ENCODE measurements around the gene SPAG16. TPM values are rescaled to one million over a fixed set of nuclear protein-coding genes. Genes with fewer than 3 reads are reported as not detected.

The SPAG16 gene
- total RNA-seq, 4 donors from 2014 or later: 1.2 to 30.8 (median 16.2) TPM

GRCh38 chr2:214320211-214320610, 1035.9 kb downstream of the SPAG16 start:
- TF ChIP-seq POLR2AphosphoS5 (IDR thresholded peaks at IDR 0.05) (no peak), POLR2A (IDR thresholded peaks at IDR 0.05) (no peak), EP300 (IDR thresholded peaks at IDR 0.05; ENCODE audit: low read depth) (no peak), CTCF (IDR thresholded peaks at IDR 0.05) (no peak)
- H3K9me3 ChIP-seq: no peaks in the 10 kb centered on the region
- no peak for DNase-seq
- H3K27ac ChIP-seq: no peak overlapping the region
- no peaks in the 10 kb centered on the region for H3K36me3 ChIP-seq
- H3K4me1 ChIP-seq: no peaks in the 10 kb centered on the region
- no peak overlapping the region for H3K4me3 ChIP-seq
- intact Hi-C loops (cut with DNase I; ENCODE audit: low total_unique reads): no loop called here
- H3K27me3 ChIP-seq: no peaks in the 10 kb centered on the region
- in situ Hi-C loops (cut with MboI; ENCODE audit: low pct_ligation_motif_present in 1 of 4, low pct_unique_long_range_greater_than_20kb in 1 of 4, low sequenced_read_pairs in 3 of 4): no loop called here

- DNase-seq: no peak
- no peaks in the 10 kb centered on the region for H3K27me3 ChIP-seq
- TF ChIP-seq EP300 (IDR thresholded peaks at IDR 0.05; ENCODE audit: low read depth): no peak
- no peak for TF ChIP-seq CTCF (IDR thresholded peaks at IDR 0.05)
- no peak for TF ChIP-seq POLR2A (IDR thresholded peaks at IDR 0.05)
- no peak for TF ChIP-seq POLR2AphosphoS5 (IDR thresholded peaks at IDR 0.05)
- H3K4me3 ChIP-seq: no peak overlapping the region
- in situ Hi-C loops (cut with MboI; ENCODE audit: low pct_ligation_motif_present in 1 of 4, low pct_unique_long_range_greater_than_20kb in 1 of 4, low sequenced_read_pairs in 3 of 4) (no loop called here), intact Hi-C loops (cut with DNase I; ENCODE audit: low total_unique reads) (no loop called here)
- H3K27ac ChIP-seq: no peak overlapping the region
- no peaks in the 10 kb centered on the region for H3K36me3 ChIP-seq
- H3K9me3 ChIP-seq: no peaks in the 10 kb centered on the region
- WGBS, 2 donors (ENCODE audit: low coverage in 1 of 2): 78% methylated on average over 3 of the region's 3 CpGs
- no peaks in the 10 kb centered on the region for H3K4me1 ChIP-seq
Measured at GRCh38 chr2:214322662-214323061, 1038.4 kb downstream of the SPAG16 start.

- in situ Hi-C loops (cut with MboI; ENCODE audit: low pct_ligation_motif_present in 1 of 4, low pct_unique_long_range_greater_than_20kb in 1 of 4, low sequenced_read_pairs in 3 of 4): no loop called here
Measured at GRCh38 chr2:214325404-214325803, 1041.1 kb downstream of the SPAG16 start.

GRCh38 chr2:214328941-214329340, 1044.7 kb downstream of the SPAG16 start:
- no peak overlapping the region for H3K27ac ChIP-seq
- H3K4me3 ChIP-seq: no peak overlapping the region
- TF ChIP-seq CTCF (IDR thresholded peaks at IDR 0.05) (no peak), EP300 (IDR thresholded peaks at IDR 0.05; ENCODE audit: low read depth) (no peak), POLR2AphosphoS5 (IDR thresholded peaks at IDR 0.05) (no peak), POLR2A (IDR thresholded peaks at IDR 0.05) (no peak)
- no peak for DNase-seq
- H3K4me1 ChIP-seq: no peaks in the 10 kb centered on the region
- in situ Hi-C loops (cut with MboI; ENCODE audit: low pct_ligation_motif_present in 1 of 4, low pct_unique_long_range_greater_than_20kb in 1 of 4, low sequenced_read_pairs in 3 of 4) (no loop called here), intact Hi-C loops (cut with DNase I; ENCODE audit: low total_unique reads) (no loop called here)
- H3K36me3 ChIP-seq: no peaks in the 10 kb centered on the region
- 81 to 83% methylated on average over 3 of the region's 3 CpGs for WGBS, 2 donors (ENCODE audit: low coverage in 1 of 2)
- H3K9me3 ChIP-seq: no peaks in the 10 kb centered on the region
- no peaks in the 10 kb centered on the region for H3K27me3 ChIP-seq

More at GRCh38 chr2:214325404-214325803, 1041.1 kb downstream of the SPAG16 start:
- Histone ChIP-seq H3K4me3 (no peak overlapping the region), H3K27me3 (no peaks in the 10 kb centered on the region), H3K4me1 (no peaks in the 10 kb centered on the region), H3K36me3 (no peaks in the 10 kb centered on the region), H3K27ac (no peak overlapping the region), H3K9me3 (no peaks in the 10 kb centered on the region)
- intact Hi-C loops (cut with DNase I; ENCODE audit: low total_unique reads): no loop called here
- TF ChIP-seq POLR2A (IDR thresholded peaks at IDR 0.05): no peak
- no peak for TF ChIP-seq EP300 (IDR thresholded peaks at IDR 0.05; ENCODE audit: low read depth)
- no peak for TF ChIP-seq CTCF (IDR thresholded peaks at IDR 0.05)
- no peak for TF ChIP-seq POLR2AphosphoS5 (IDR thresholded peaks at IDR 0.05)
- WGBS, 2 donors (ENCODE audit: low coverage in 1 of 2): 83 to 88% methylated on average over 1 of the region's 1 CpG
- no peak for DNase-seq

Data from transverse colon (tissue), 4 donors.